H4 (cell line): ENCODE results near the gene PIK3R5. TPM values are rescaled to one million over a fixed set of nuclear protein-coding genes. Genes with fewer than 3 reads are reported as not detected.
"Not testable (repeated sequence)": the region's sequence is repeated elsewhere in the genome, so short reads cannot be mapped to it uniquely, and the experiment has no call there.

ENCODE experiments used
- DNase-seq: peaks from one replicate; pipeline ENCODE4 v3.0.0-alpha.2; 2015; ENCODE audit warnings: low spot score
- total RNA-seq: library from RNA; depleted of rRNA; stranded (reverse); fragments of >200 nt; shearing (Covaris generic); gene quantifications from 2 replicates; pipeline ENCODE4 v1.2.3, GENCODE V29; 2014; rRNA removed

The PIK3R5 gene
- total RNA-seq, result 0.25 TPM in 1 of 2 replicates, not detected in the other

GRCh38 chr17:8965394-8966168 lies at the start of gene PIK3R5:
PIK3R5 (minus strand) TSS chr17:8965707; CDS start chr17:8911494, 54,213 bp downstream.
- DNase-seq, result no peak

GRCh38 chr17:9011001-9011400 lies 45.5 kb upstream of the PIK3R5 start:
- DNase-seq, result no peak

- no peak for DNase-seq
Measured at GRCh38 chr17:9009737-9010136, 44.2 kb upstream of the PIK3R5 start.

- no peak for DNase-seq
Measured at GRCh38 chr17:9009096-9009495, 43.6 kb upstream of the PIK3R5 start.

- no peak for DNase-seq
Measured at GRCh38 chr17:9007052-9007714, 41.7 kb upstream of the PIK3R5 start.

- DNase-seq, result no peak
Measured at GRCh38 chr17:9006175-9006767, 40.8 kb upstream of the PIK3R5 start.

- DNase-seq, result no peak
Measured at GRCh38 chr17:9004961-9005285, 39.4 kb upstream of the PIK3R5 start.

- no peak for DNase-seq
Measured at GRCh38 chr17:9004132-9004960, 38.8 kb upstream of the PIK3R5 start.

GRCh38 chr17:9003355-9004131 lies 38.0 kb upstream of the PIK3R5 start:
- no peak for DNase-seq

- DNase-seq, result no peak
Measured at GRCh38 chr17:9002606-9003354, 37.3 kb upstream of the PIK3R5 start.

GRCh38 chr17:9002227-9002605 lies 36.7 kb upstream of the PIK3R5 start:
- no peak for DNase-seq

- DNase-seq, result no peak
Measured at GRCh38 chr17:9001559-9001958, 36.1 kb upstream of the PIK3R5 start.

GRCh38 chr17:8997994-8998628 lies 32.6 kb upstream of the PIK3R5 start:
- peak; percentile 30 for DNase-seq

- no peak for DNase-seq
Measured at GRCh38 chr17:8995711-8996110, 30.2 kb upstream of the PIK3R5 start.

- DNase-seq, result peak; percentile 23
Measured at GRCh38 chr17:8994319-8994718, 28.8 kb upstream of the PIK3R5 start.

GRCh38 chr17:8991514-8992285 lies 26.2 kb upstream of the PIK3R5 start:
- DNase-seq, result peak; percentile 40

- not testable (repeated sequence) for DNase-seq
Measured at GRCh38 chr17:8988263-8988935, 22.9 kb upstream of the PIK3R5 start.

- no peak for DNase-seq
Measured at GRCh38 chr17:8986295-8986694, 20.8 kb upstream of the PIK3R5 start.
